Stimulated activated CD8-positive, alpha-beta memory T cell treated with anti-CD3 and anti-CD28 coated beads, Interleukin-7, amount 100 ng/mL, for 24 hours (primary cell): ENCODE measurements around the gene CDKN2B-AS1.
"Not testable (repeated sequence)": the region's sequence is repeated elsewhere in the genome, so short reads cannot be mapped to it uniquely, and the experiment has no call there.

Experiments
- DNase-seq: peaks from one replicate; pipeline ENCODE4 v3.0.0-alpha.2; 2020; ENCODE audit warnings: low read depth

Gene CDKN2B-AS1

GRCh38 chr9:21994556-21995005 lies at the start of gene CDKN2B-AS1:
CDKN2B-AS1 (plus strand) TSS chr9:21994791.
- DNase-seq = no peak

- DNase-seq = no peak
These were observed 49.0 kb upstream of the CDKN2B-AS1 start for GRCh38 chr9:21945606-21946005.

GRCh38 chr9:21958833-21959232 lies 35.8 kb upstream of the CDKN2B-AS1 start:
- DNase-seq = no peak

- not testable (repeated sequence) for DNase-seq
These were observed 35.3 kb upstream of the CDKN2B-AS1 start for GRCh38 chr9:21959268-21959667.

- DNase-seq = no peak
These were observed 33.0 kb upstream of the CDKN2B-AS1 start for GRCh38 chr9:21961569-21961968.

GRCh38 chr9:21964925-21965385 lies 29.6 kb upstream of the CDKN2B-AS1 start:
- DNase-seq = peak; percentile 30

GRCh38 chr9:21965401-21965951 lies 29.1 kb upstream of the CDKN2B-AS1 start:
- no peak for DNase-seq

GRCh38 chr9:21966140-21966851 lies 28.3 kb upstream of the CDKN2B-AS1 start:
- no peak for DNase-seq

- no peak for DNase-seq
These were observed 27.4 kb upstream of the CDKN2B-AS1 start for GRCh38 chr9:21967169-21967568.

GRCh38 chr9:21967702-21968101 lies 26.9 kb upstream of the CDKN2B-AS1 start:
- DNase-seq = no peak

GRCh38 chr9:21968331-21969010 lies 26.1 kb upstream of the CDKN2B-AS1 start:
- DNase-seq = no peak

GRCh38 chr9:21969011-21969940 lies 25.3 kb upstream of the CDKN2B-AS1 start:
- no peak for DNase-seq

GRCh38 chr9:21969951-21970799 lies 24.4 kb upstream of the CDKN2B-AS1 start:
- no peak for DNase-seq

GRCh38 chr9:21970800-21971640 lies 23.6 kb upstream of the CDKN2B-AS1 start:
- DNase-seq = no peak

GRCh38 chr9:21972361-21972760 lies 22.2 kb upstream of the CDKN2B-AS1 start:
- no peak for DNase-seq

- no peak for DNase-seq
These were observed 20.3 kb upstream of the CDKN2B-AS1 start for GRCh38 chr9:21974343-21974721.

- DNase-seq = no peak
These were observed 19.7 kb upstream of the CDKN2B-AS1 start for GRCh38 chr9:21974722-21975409.

GRCh38 chr9:21976334-21976875 lies 18.2 kb upstream of the CDKN2B-AS1 start:
- no peak for DNase-seq

GRCh38 chr9:21982391-21982790 lies 12.2 kb upstream of the CDKN2B-AS1 start:
- DNase-seq = no peak
